ENCODE measurements around the gene ROBO1. TPM values are rescaled to one million over a fixed set of nuclear protein-coding genes. Genes with fewer than 3 reads are reported as not detected.

Gene ROBO1
- total and polyA plus RNA-seq, 2 of the 8 experiments (the other 6 are each of a cell fraction or from before 2014, with no cell fraction given) = 51.4 to 91.0 TPM

DNA sequence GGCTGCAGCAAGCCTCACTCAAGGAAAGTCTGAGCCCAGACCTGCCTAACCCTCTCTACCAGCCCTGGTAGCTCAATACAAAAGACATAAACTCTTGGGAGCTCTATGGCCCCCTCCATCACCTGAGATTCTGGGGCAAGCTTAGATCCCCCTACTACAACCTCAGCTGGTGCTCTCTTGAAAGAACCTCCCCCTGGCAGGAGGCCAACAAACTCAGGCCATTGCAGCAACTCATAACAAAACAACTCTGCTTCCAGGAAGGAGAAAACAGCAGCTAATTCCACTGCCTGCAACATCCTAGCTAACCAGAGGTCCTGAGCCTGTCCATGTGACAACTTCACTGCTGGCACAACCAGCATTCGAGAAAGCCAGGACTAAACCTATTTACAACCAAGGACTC, 169.2 kb downstream of the ROBO1 start:
- no peak overlapping the region for H3K4me2 ChIP-seq (ENCODE audit: insufficient read depth in 1 of 2, low read depth in 2 of 2, low read length in 2 of 2)
- H3K23me2 ChIP-seq (ENCODE audit: low read depth, low read length) = no peaks in the 10 kb centered on the region
- no peaks in the 10 kb centered on the region for H3K9me3 ChIP-seq (ENCODE audit: insufficient read depth in 2 of 2, low read depth in 1 of 2, low read length in 1 of 2)
- no peak overlapping the region for H3K4ac ChIP-seq (replicated peaks; ENCODE audit: insufficient read length, low read depth, low read length)
- H2BK15ac ChIP-seq (ENCODE audit: low read length) = no peak overlapping the region
- no peaks in the 10 kb centered on the region for H4K20me1 ChIP-seq (replicated peaks in 1 of 2; ENCODE audit: control insufficient read depth in 1 of 2, insufficient read depth in 2 of 2, low read length in 2 of 2)
- no peak for FAIRE-seq
- POLR2A ChIA-PET (ENCODE audit: partially characterized antibody) = no interaction called here
- H3K9ac ChIP-seq (replicated peaks in 1 of 4; ENCODE audit: extremely low read depth in 1 of 4, low read depth in 3 of 4, low read length in 3 of 4) = no peak overlapping the region
- H2AK5ac ChIP-seq (ENCODE audit: low read depth, low read length) = no peak overlapping the region
- H3K23ac ChIP-seq (ENCODE audit: insufficient read length) = no peak overlapping the region
- DNase-seq (ENCODE audit: low read depth in 1 of 2, low spot score in 2 of 2) = peak; percentile 10 to 44
- H4K5ac ChIP-seq (ENCODE audit: insufficient read length, low read depth, low read length) = no peak overlapping the region
- H3K18ac ChIP-seq (ENCODE audit: extremely low read depth, low read length) = no peak overlapping the region
- H2BK120ac ChIP-seq (replicated peaks; ENCODE audit: low read depth, low read length) = no peak overlapping the region
- no peak overlapping the region for H2BK12ac ChIP-seq (ENCODE audit: low read depth, low read length)
- H2BK20ac ChIP-seq (ENCODE audit: low read length) = no peak overlapping the region
- H3K36me3 ChIP-seq (ENCODE audit: control insufficient read depth in 2 of 4, insufficient read depth in 4 of 4, low read length in 3 of 4) = no peaks in the 10 kb centered on the region
- CTCF ChIA-PET (ENCODE audit: partially characterized antibody) = no interaction called here
- no peak overlapping the region for H4K91ac ChIP-seq (replicated peaks; ENCODE audit: insufficient read length, low read length)
- H3K4me3 ChIP-seq (ENCODE audit: extremely low read depth in 1 of 4, insufficient read depth in 2 of 4, low read depth in 3 of 4, low read length in 4 of 4) = no peak overlapping the region
- no peaks in the 10 kb centered on the region for H3K79me2 ChIP-seq (ENCODE audit: control insufficient read depth in 1 of 2, insufficient read depth in 2 of 2, low read length in 2 of 2)
- 91% methylated on average over 1 of the region's 1 CpG; no CpG with 5 or more reads in 1 of the 2 experiments for WGBS, 2 experiments (ENCODE audit: extremely low coverage in 1 of 2, insufficient coverage in 1 of 2, insufficient read length in 1 of 2, insufficient replicate concordance in 2 of 2, low coverage in 1 of 2, low lambda C conversion rate in 2 of 2, missing lambda C conversion rate in 1 of 2)
- H3K79me1 ChIP-seq (ENCODE audit: low read depth, low read length) = no peaks in the 10 kb centered on the region
- H3K4me1 ChIP-seq (replicated peaks in 1 of 4; ENCODE audit: control insufficient read depth in 3 of 4, insufficient read depth in 4 of 4, low read length in 3 of 4) = peaks cover 0 to 6% (median 1%) of the 10 kb centered on the region in 4 experiments; a peak in 1 of 7 replicates
- H2AFZ ChIP-seq (ENCODE audit: low read length) = 0 out of 2 replicates have a peak overlapping the region, but pooled peaks have one; percentile 29
- no peak overlapping the region for H3K14ac ChIP-seq (ENCODE audit: insufficient read length)
- H4K8ac ChIP-seq (ENCODE audit: extremely low read depth, insufficient read depth, low read length) = no peak overlapping the region
- H3K56ac ChIP-seq (replicated peaks; ENCODE audit: insufficient read length, low read depth, low read length) = no peak overlapping the region
- H2BK5ac ChIP-seq (ENCODE audit: low read depth, low read length) = no peak overlapping the region
- H3K27me3 ChIP-seq (replicated peaks in 1 of 4; ENCODE audit: control insufficient read depth in 3 of 4, extremely low read depth in 1 of 4, insufficient read depth in 3 of 4, low read length in 3 of 4) = no peaks in the 10 kb centered on the region
- no peak overlapping the region for H3K27ac ChIP-seq (ENCODE audit: low read depth, low read length)
- TF ChIP-seq SP2 (IDR thresholded peaks at IDR 0.05; ENCODE audit: low read length) (no peak), SAP30 (IDR thresholded peaks at IDR 0.05; ENCODE audit: insufficient read depth, insufficient replicate concordance, low read length) (no peak), BCL11A (IDR thresholded peaks at IDR 0.05; ENCODE audit: low read depth in 2 of 2, low read length in 2 of 2) (no peak), JUND (IDR thresholded peaks at IDR 0.05; ENCODE audit: low read length) (no peak), MAFK (IDR thresholded peaks at IDR 0.05; ENCODE audit: low read depth, low read length) (no peak), POU5F1 (IDR thresholded peaks at IDR 0.05; ENCODE audit: low read depth, low read length) (no peak), RBBP5 (IDR thresholded peaks at IDR 0.05; ENCODE audit: borderline replicate concordance, low read depth, low read length) (no peak), HDAC6 (IDR thresholded peaks at IDR 0.05; ENCODE audit: low read depth, low read length) (no peak), TBP (IDR thresholded peaks at IDR 0.05; ENCODE audit: low read depth, low read length) (no peak), CHD2 (IDR thresholded peaks at IDR 0.05; ENCODE audit: low read length) (no peak), SRF (IDR thresholded peaks at IDR 0.05; ENCODE audit: low read depth, low read length) (no peak), JUN (IDR thresholded peaks at IDR 0.05; ENCODE audit: low read depth, low read length) (no peak), BACH1 (IDR thresholded peaks at IDR 0.05; ENCODE audit: low read length) (no peak), POLR2A (IDR thresholded peaks at IDR 0.05; ENCODE audit: control extremely low read depth in 1 of 2, low read depth in 2 of 2, low read length in 2 of 2) (no peak), SIRT6 (IDR thresholded peaks at IDR 0.05; ENCODE audit: low read length) (no peak), RNF2 (IDR thresholded peaks at IDR 0.05; ENCODE audit: borderline replicate concordance, low read depth, low read length, missing control alignments, poor library complexity, severe bottlenecking) (no peak)
